ENCODE data around the gene RAB6D.

- TF ChIP-seq CTCF (IDR thresholded peaks at IDR 0.05 in 2 of 3, conservative IDR thresholded peaks at IDR 0.05 in 1 of 3; ENCODE audit: borderline replicate concordance in 1 of 3, insufficient read depth in 1 of 3, low read depth in 2 of 3, low read length in 2 of 3) (no peak), ZBTB33 (IDR thresholded peaks at IDR 0.05; ENCODE audit: extremely low read depth, insufficient replicate concordance, low read length) (no peak), POLR2A (IDR thresholded peaks at IDR 0.05; ENCODE audit: borderline replicate concordance, extremely low read depth, insufficient read depth, insufficient read length) (no peak), ELF1 (IDR thresholded peaks at IDR 0.05; ENCODE audit: borderline replicate concordance, low read depth) (no peak), CEBPB (IDR thresholded peaks at IDR 0.05; ENCODE audit: low read depth) (no peak), ZNF274 (IDR thresholded peaks at IDR 0.05; ENCODE audit: low read depth, low read length) (no peak), JUND (IDR thresholded peaks at IDR 0.05) (no peak), EZH2 (IDR thresholded peaks at IDR 0.05) (no peak), POLR2AphosphoS5 (IDR thresholded peaks at IDR 0.05; ENCODE audit: low read depth, low read length) (no peak)
- TF ChIP-seq, protein P1, sequence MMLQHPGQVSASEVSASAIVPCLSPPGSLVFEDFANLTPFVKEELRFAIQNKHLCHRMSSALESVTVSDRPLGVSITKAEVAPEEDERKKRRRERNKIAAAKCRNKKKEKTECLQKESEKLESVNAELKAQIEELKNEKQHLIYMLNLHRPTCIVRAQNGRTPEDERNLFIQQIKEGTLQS (IDR thresholded peaks at IDR 0.05), result no peak
Measured at GRCh38 chr2:131365452-131365851, 1.5 kb upstream of the RAB6D start.
